ENCODE results near the gene SOWAHA.

DNA sequence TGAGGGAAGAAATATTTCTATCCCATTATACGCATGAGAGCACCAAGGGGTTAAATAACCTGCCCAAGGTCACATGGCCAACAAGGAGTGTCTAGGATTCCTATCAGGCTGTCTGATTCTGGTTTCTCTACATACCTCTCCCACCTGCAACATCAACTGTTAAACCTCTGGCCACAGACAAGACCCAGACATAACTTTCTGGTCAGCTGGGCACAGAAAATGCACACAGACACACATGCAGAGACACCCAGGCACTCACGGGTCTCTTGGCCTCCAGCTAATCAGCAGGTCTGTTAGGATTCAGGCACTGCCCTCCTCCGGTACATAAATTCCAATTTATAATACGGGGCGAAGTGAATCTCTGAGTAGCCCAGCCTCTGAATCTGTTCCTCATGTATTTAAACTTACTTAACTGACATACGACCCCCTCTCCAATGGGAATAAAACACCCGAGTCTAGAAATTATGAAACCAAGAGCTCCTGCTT, 37.6 kb upstream of the SOWAHA start:
- no peak for TF ChIP-seq POLR2AphosphoS5 (IDR thresholded peaks at IDR 0.05; ENCODE audit: low read depth, low read length)
- TF ChIP-seq TAF1 (IDR thresholded peaks at IDR 0.05; ENCODE audit: borderline replicate concordance, insufficient read depth, low read length) = no peak
- no peak for TF ChIP-seq REST (IDR thresholded peaks at IDR 0.05; ENCODE audit: insufficient read depth in 1 of 2, low read depth in 2 of 2, low read length in 2 of 2)
- no peak for TF ChIP-seq SIN3A (IDR thresholded peaks at IDR 0.05; ENCODE audit: borderline replicate concordance, insufficient read depth, low read length)
